Mesenchymal stem cell (in vitro differentiated cells and primary cell): Measurements from ENCODE around the gene THADA.

ENCODE experiments used
- DNase-seq: peaks from one replicate; pipeline ENCODE4 v3.0.0-alpha.2; 2013
- H2AFZ ChIP-seq: one replicate; pipeline ENCODE4 v1.6.1; 2013; ENCODE audit warnings: low read depth, mild to moderate bottlenecking, control low read depth, inconsistent platforms, low read length, moderate library complexity
- H2AK5ac ChIP-seq: 2 replicates; pipeline ENCODE4 v1.6.1; 2013; ENCODE audit warnings: low read length, moderate library complexity, mild to moderate bottlenecking, inconsistent platforms; ENCODE audit not compliant: severe bottlenecking
- H2BK120ac ChIP-seq: one replicate; pipeline ENCODE4 v1.6.1; 2013; ENCODE audit warnings: low read depth, mild to moderate bottlenecking, inconsistent platforms, low read length, moderate library complexity
- H2BK12ac ChIP-seq, 2 experiments: one replicate each; pipeline ENCODE4 v1.6.1; 2013; ENCODE audit warnings: inconsistent platforms in 2 of 2, low read length in 2 of 2, mild to moderate bottlenecking in 2 of 2, moderate library complexity in 2 of 2, control low read depth in 1 of 2
- H2BK15ac ChIP-seq: one replicate; pipeline ENCODE4 v1.6.1; 2013; ENCODE audit warnings: mild to moderate bottlenecking, low read depth, inconsistent platforms; ENCODE audit not compliant: poor library complexity, severe bottlenecking
- H2BK5ac ChIP-seq: 2 replicates; pipeline ENCODE4 v1.6.1; 2013; ENCODE audit warnings: low read depth, mild to moderate bottlenecking, low read length, control low read depth, inconsistent platforms; ENCODE audit not compliant: poor library complexity, severe bottlenecking
- H3K14ac ChIP-seq, 2 experiments: one replicate each; pipeline ENCODE4 v1.6.1; 2013; ENCODE audit warnings: inconsistent platforms in 2 of 2, low read length in 2 of 2, control low read depth in 1 of 2, mild to moderate bottlenecking in 1 of 2, moderate library complexity in 1 of 2
- H3K18ac ChIP-seq, 2 experiments: one replicate each; pipeline ENCODE4 v1.6.1; 2013; ENCODE audit warnings: inconsistent platforms in 2 of 2, low read length in 2 of 2, control low read depth in 1 of 2, low read depth in 1 of 2, mild to moderate bottlenecking in 1 of 2
- H3K23ac ChIP-seq, 2 experiments: one replicate each; pipeline ENCODE4 v1.6.1; 2013; ENCODE audit warnings: inconsistent platforms in 2 of 2, low read length in 2 of 2, mild to moderate bottlenecking in 2 of 2, moderate library complexity in 2 of 2, control low read depth in 1 of 2
- H3K27ac ChIP-seq: 2 replicates; pipeline ENCODE4 v1.5.1; 2013; ENCODE audit warnings: mild to moderate bottlenecking, moderate library complexity, low read length, control low read depth, inconsistent platforms; ENCODE audit not compliant: poor library complexity, severe bottlenecking
- H3K27me3 ChIP-seq, 2 experiments: 2 replicates each; pipeline versions ENCODE4 v1.6.1 to v1.7.0; 2013; ENCODE audit warnings: low read length in 2 of 2, mild to moderate bottlenecking in 2 of 2, moderate library complexity in 2 of 2, control low read depth in 1 of 2, inconsistent platforms in 1 of 2; ENCODE audit not compliant: control insufficient read depth in 1 of 2, insufficient read depth in 1 of 2
- H3K36me3 ChIP-seq, 2 experiments: 2 replicates each; pipeline versions ENCODE4 v1.6.1 to v1.7.0; 2013; ENCODE audit warnings: low read length in 2 of 2, control low read depth in 1 of 2, inconsistent platforms in 1 of 2, low read depth in 1 of 2, mild to moderate bottlenecking in 1 of 2; ENCODE audit not compliant: insufficient read depth in 2 of 2, control insufficient read depth in 1 of 2
- H3K4ac ChIP-seq, 2 experiments: one replicate each; pipeline ENCODE4 v1.6.1; 2013; ENCODE audit warnings: inconsistent platforms in 2 of 2, low read length in 2 of 2, mild to moderate bottlenecking in 2 of 2, moderate library complexity in 2 of 2, control low read depth in 1 of 2, low read depth in 1 of 2
- H3K4me1 ChIP-seq: 2 replicates; pipeline ENCODE4 v1.6.1; 2013; ENCODE audit warnings: low read depth, low read length, control low read depth; ENCODE audit not compliant: control insufficient read depth, insufficient read depth
- H3K4me2 ChIP-seq: 2 replicates; pipeline ENCODE4 v1.6.1; 2013; ENCODE audit warnings: low read length, mild to moderate bottlenecking, inconsistent platforms; ENCODE audit not compliant: poor library complexity, severe bottlenecking
- H3K4me3 ChIP-seq, 2 experiments: 2 replicates each; pipeline versions ENCODE4 v1.5.1 to v1.7.0; 2013; ENCODE audit warnings: low read length in 2 of 2, mild to moderate bottlenecking in 2 of 2, control low read depth in 1 of 2, low read depth in 1 of 2; ENCODE audit not compliant: insufficient read depth in 1 of 2
- H3K79me1 ChIP-seq: replicated peaks from 2 replicates; pipeline ENCODE4 v1.6.1; 2013; ENCODE audit warnings: mild to moderate bottlenecking, control low read depth, low read length, inconsistent platforms; ENCODE audit not compliant: poor library complexity, severe bottlenecking
- H3K9ac ChIP-seq: 2 replicates; pipeline ENCODE4 v1.7.0; 2013; ENCODE audit warnings: mild to moderate bottlenecking, low read length, moderate library complexity
- H3K9me3 ChIP-seq: 2 replicates; pipeline ENCODE4 v1.7.0; 2013; ENCODE audit warnings: mild to moderate bottlenecking, low read length; ENCODE audit not compliant: control insufficient read depth
- H4K8ac ChIP-seq: one replicate; pipeline ENCODE4 v1.6.1; 2013; ENCODE audit warnings: inconsistent platforms, mild to moderate bottlenecking, low read length, moderate library complexity
- H4K91ac ChIP-seq: one replicate; pipeline ENCODE4 v1.6.1; 2013; ENCODE audit warnings: mild to moderate bottlenecking, low read length, inconsistent platforms
- WGBS: methylation state at CpG from one replicate; pipeline ENCODE4 v1.1.7; 2013; ENCODE audit warnings: mixed read lengths; 5-methylcytosine and 5-hydroxymethylcytosine counted together

Gene THADA

DNA sequence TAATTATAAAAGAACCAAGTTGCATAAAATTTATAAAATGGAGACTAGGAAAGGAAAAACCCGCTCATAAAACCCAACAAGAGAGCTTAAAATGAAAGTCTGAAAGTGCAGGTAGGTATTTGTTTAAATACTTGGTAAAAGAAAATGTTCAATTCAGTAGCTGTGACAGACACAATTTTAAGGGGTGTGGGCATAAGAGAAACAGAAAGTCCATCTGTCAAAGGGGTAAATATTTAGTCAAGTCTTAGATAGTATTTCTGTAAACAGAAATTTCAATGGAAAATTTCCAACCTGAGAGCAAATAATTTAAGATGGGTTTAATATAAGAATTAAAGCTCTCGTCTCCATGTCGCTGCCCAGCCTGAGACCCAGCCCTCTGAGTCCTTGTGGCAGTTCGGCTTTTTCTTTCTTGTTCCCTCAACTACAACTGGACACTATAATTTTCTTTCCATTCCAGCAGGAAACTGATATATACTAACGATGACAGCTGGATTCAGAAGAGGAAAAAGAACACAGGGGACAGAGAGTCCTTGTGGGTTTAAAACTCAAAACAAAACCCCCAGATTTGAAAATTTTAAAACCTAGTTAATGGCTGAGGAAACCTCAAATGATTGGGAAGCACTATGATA is 281.4 kb downstream of the THADA start:
- Histone ChIP-seq H3K14ac (no peak overlapping the region), H3K27me3 (no peaks in the 10 kb centered on the region), H3K4ac (no peak overlapping the region), H3K23ac (no peak overlapping the region), H3K4me2 (no peak overlapping the region), H3K79me1 (peaks cover 2% of the 10 kb centered on the region), H3K27ac (no peak overlapping the region), H2AFZ (no peak overlapping the region), H3K18ac (no peak overlapping the region), H3K4me1 (peaks cover 11% of the 10 kb centered on the region), H4K8ac (no peak overlapping the region), H3K4me3 (no peak overlapping the region), H3K9ac (no peak overlapping the region), H3K36me3 (peaks cover 0 to 5% of the 10 kb centered on the region in 2 experiments), H2BK12ac (no peak overlapping the region), H4K91ac (no peak overlapping the region), H3K9me3 (no peaks in the 10 kb centered on the region), H2BK120ac (no peak overlapping the region), H2AK5ac (no peak overlapping the region), H2BK5ac (no peak overlapping the region), H2BK15ac (no peak overlapping the region)
- WGBS: 87% methylated on average over 4 of the region's 5 CpGs
- DNase-seq: no peak

GRCh38 chr2:43313642-43314017 is 282.2 kb downstream of the THADA start:
- no peak overlapping the region for H2AK5ac ChIP-seq
- peaks cover 9% of the 10 kb centered on the region for H3K4me1 ChIP-seq
- H2BK5ac ChIP-seq: no peak overlapping the region
- 79% methylated on average over 5 of the region's 6 CpGs for WGBS
- no peaks in the 10 kb centered on the region for H3K36me3 ChIP-seq
- peaks cover 2% of the 10 kb centered on the region for H3K79me1 ChIP-seq
- no peaks in the 10 kb centered on the region for H3K27me3 ChIP-seq
- peak overlapping the region in 1 of 2 experiments; percentile 64 for H2BK12ac ChIP-seq
- H3K9ac ChIP-seq: no peak overlapping the region
- H3K4me3 ChIP-seq: no peak overlapping the region
- peak overlapping the region in 1 of 2 experiments; percentile 15 for H3K14ac ChIP-seq
- no peak overlapping the region for H2BK15ac ChIP-seq
- H3K23ac ChIP-seq: no peak overlapping the region
- no peak overlapping the region for H3K27ac ChIP-seq
- H3K4me2 ChIP-seq: peak overlapping the region; percentile 20
- no peak overlapping the region for H2AFZ ChIP-seq
- peak overlapping the region; percentile 57 for H2BK120ac ChIP-seq
- H3K4ac ChIP-seq: peak overlapping the region in 1 of 2 experiments; percentile 54
- H4K8ac ChIP-seq: peak overlapping the region; percentile 35
- no peaks in the 10 kb centered on the region for H3K9me3 ChIP-seq
- DNase-seq: no peak
- peak overlapping the region; percentile 86 for H4K91ac ChIP-seq
- peak overlapping the region; percentile 44 to 90 for H3K18ac ChIP-seq

GRCh38 chr2:43312755-43313641 is 282.8 kb downstream of the THADA start:
- peak overlapping the region in 1 of 2 experiments; percentile 54 for H3K4ac ChIP-seq
- no peak overlapping the region for H2BK12ac ChIP-seq
- H3K79me1 ChIP-seq: peaks cover 5% of the 10 kb centered on the region
- H4K8ac ChIP-seq: no peak overlapping the region
- H3K18ac ChIP-seq: peak overlapping the region in 1 of 2 experiments; percentile 44
- H3K4me2 ChIP-seq: peak overlapping the region; percentile 20
- no peak overlapping the region for H2AFZ ChIP-seq
- peaks cover 9% of the 10 kb centered on the region for H3K4me1 ChIP-seq
- peak; percentile 81 for DNase-seq
- H3K9ac ChIP-seq: peak overlapping the region; percentile 50
- no peak overlapping the region for H2AK5ac ChIP-seq
- H3K4me3 ChIP-seq: no peak overlapping the region
- H3K36me3 ChIP-seq: no peaks in the 10 kb centered on the region
- H3K27me3 ChIP-seq: no peaks in the 10 kb centered on the region
- no peak overlapping the region for H2BK5ac ChIP-seq
- H2BK120ac ChIP-seq: peak overlapping the region; percentile 57
- H3K23ac ChIP-seq: no peak overlapping the region
- no peak overlapping the region for H2BK15ac ChIP-seq
- H3K14ac ChIP-seq: no peak overlapping the region
- H3K9me3 ChIP-seq: no peaks in the 10 kb centered on the region
- H4K91ac ChIP-seq: no peak overlapping the region
- WGBS: 16% methylated on average over 4 of the region's 7 CpGs
- H3K27ac ChIP-seq: no peak overlapping the region

- Histone ChIP-seq H4K91ac (no peak overlapping the region), H2BK5ac (no peak overlapping the region), H2AFZ (no peak overlapping the region), H3K4ac (no peak overlapping the region), H2BK15ac (no peak overlapping the region), H3K27me3 (no peaks in the 10 kb centered on the region), H2BK120ac (no peak overlapping the region), H2BK12ac (no peak overlapping the region), H3K4me1 (peaks cover 9% of the 10 kb centered on the region), H3K9ac (no peak overlapping the region), H3K23ac (no peak overlapping the region), H3K4me3 (no peak overlapping the region), H4K8ac (no peak overlapping the region), H3K14ac (no peak overlapping the region), H3K4me2 (no peak overlapping the region), H3K9me3 (no peaks in the 10 kb centered on the region), H2AK5ac (no peak overlapping the region), H3K36me3 (no peaks in the 10 kb centered on the region), H3K27ac (no peak overlapping the region), H3K18ac (no peak overlapping the region), H3K79me1 (peaks cover 8% of the 10 kb centered on the region)
- no peak for DNase-seq
These were observed 284.6 kb downstream of the THADA start for GRCh38 chr2:43311276-43311675.
